HEK293 (cell line): ENCODE measurements around the gene RSPO4.

ENCODE experiments used
- CTCF ChIA-PET: fragments of 350-600 bp; formaldehyde crosslinking; extraction: SDS; loops from one replicate; lab custom pipeline; 2021; ENCODE audit warnings: antibody characterized with exemption; lab: Yijun Ruan, JAX
- POLR2A ChIA-PET: fragments of 300-600 bp; formaldehyde crosslinking; extraction: SDS; loops from one replicate; lab custom pipeline; 2020; ENCODE audit warnings: antibody characterized with exemption, inconsistent platforms; lab: Yijun Ruan, JAX
- H3K27ac ChIP-seq: fragments of 200-500 bp; sonication (Bioruptor generic); 2 replicates; pipeline ENCODE4 v1.5.1; 2014; ENCODE audit warnings: low read depth, low read length, control low read depth, inconsistent platforms; ENCODE audit errors: extremely low read depth
- H3K36me3 ChIP-seq, 2 experiments: fragments of 200-500 bp in 1 of 2; sonication (Bioruptor generic) in 1 of 2; 1 replicate in 1 of 2; 2 replicates in 1 of 2; pipeline ENCODE4 v1.5.1; 2014 to 2017; ENCODE audit warnings: inconsistent platforms in 2 of 2, low read length in 2 of 2; ENCODE audit not compliant: control insufficient read depth in 2 of 2, insufficient read depth in 1 of 2
- H3K4me1 ChIP-seq: fragments of 200-500 bp; sonication (Bioruptor generic); 2 replicates; pipeline ENCODE4 v1.5.1; 2014; ENCODE audit warnings: mild to moderate bottlenecking, low read length, inconsistent platforms; ENCODE audit not compliant: control insufficient read depth, insufficient read depth
- H3K4me3 ChIP-seq: 2 replicates; pipeline ENCODE4 v1.5.1; 2011; ENCODE audit warnings: low read depth, mild to moderate bottlenecking, control low read depth, low read length, moderate library complexity
- H3K9me3 ChIP-seq: fragments of 200-500 bp; sonication (Bioruptor generic); 2 replicates; pipeline ENCODE4 v1.5.1; 2014; ENCODE audit warnings: low read depth, low read length, inconsistent platforms; ENCODE audit not compliant: control insufficient read depth, insufficient read depth
- FEZF1 ChIP-seq: fragments of 450-650 bp; formaldehyde crosslinking; IDR thresholded peaks from 2 replicates; pipeline ENCODE4 v1.5.1; 2016; ENCODE audit warnings: missing biosample characterization, missing genetic modification characterization
- KLF10 ChIP-seq: fragments of 450-650 bp; IDR thresholded peaks from 2 replicates; pipeline ENCODE4 v1.5.1; 2018; ENCODE audit warnings: missing biosample characterization, mild to moderate bottlenecking, missing genetic modification characterization
- PRDM10 ChIP-seq: fragments of 450-650 bp; formaldehyde crosslinking; IDR thresholded peaks from 2 replicates; pipeline ENCODE4 v1.5.1; 2016; ENCODE audit warnings: missing biosample characterization, missing genetic modification characterization
- ZBTB20 ChIP-seq: fragments of 450-650 bp; formaldehyde crosslinking; IDR thresholded peaks from 2 replicates; pipeline ENCODE4 v1.5.1; 2016; ENCODE audit warnings: missing biosample characterization, missing genetic modification characterization
- ZBTB26 ChIP-seq: fragments of 450-650 bp; formaldehyde crosslinking; optimal IDR thresholded peaks from 2 replicates; pipeline ENCODE3; 2016; ENCODE audit warnings: missing biosample characterization, mild to moderate bottlenecking, missing genetic modification characterization
- ZEB2 ChIP-seq: fragments of 450-650 bp; formaldehyde crosslinking; IDR thresholded peaks from 2 replicates; pipeline ENCODE4 v1.5.1; 2016; ENCODE audit warnings: missing biosample characterization, missing genetic modification characterization
- ZFHX2 ChIP-seq: fragments of 450-650 bp; formaldehyde crosslinking; conservative IDR thresholded peaks from 2 replicates; pipeline ENCODE4 v1.5.1; 2016; ENCODE audit warnings: missing biosample characterization, missing genetic modification characterization
- ZNF202 ChIP-seq: fragments of 450-650 bp; formaldehyde crosslinking; IDR thresholded peaks from 2 replicates; pipeline ENCODE4 v1.5.1; 2016; ENCODE audit warnings: missing biosample characterization, missing genetic modification characterization, borderline replicate concordance
- ZNF211 ChIP-seq: fragments of 450-650 bp; formaldehyde crosslinking; IDR thresholded peaks from 2 replicates; pipeline ENCODE4 v1.5.1; 2016; ENCODE audit warnings: low read depth, missing biosample characterization, missing genetic modification characterization
- ZNF214 ChIP-seq: fragments of 450-650 bp; formaldehyde crosslinking; IDR thresholded peaks from 2 replicates; pipeline ENCODE4 v1.5.1; 2017; ENCODE audit warnings: missing biosample characterization, mild to moderate bottlenecking, missing genetic modification characterization, borderline replicate concordance
- ZNF366 ChIP-seq: fragments of 450-650 bp; formaldehyde crosslinking; conservative IDR thresholded peaks from 2 replicates; pipeline ENCODE4 v1.5.1; 2016; ENCODE audit warnings: missing biosample characterization, missing genetic modification characterization
- ZNF514 ChIP-seq: fragments of 450-650 bp; formaldehyde crosslinking; IDR thresholded peaks from 2 replicates; pipeline ENCODE4 v1.5.1; 2016; ENCODE audit warnings: missing biosample characterization, missing genetic modification characterization
- ZNF571 ChIP-seq: fragments of 450-650 bp; formaldehyde crosslinking; IDR thresholded peaks from 2 replicates; pipeline ENCODE4 v1.5.0; 2017; ENCODE audit warnings: missing biosample characterization, missing genetic modification characterization
- ZNF596 ChIP-seq: fragments of 450-650 bp; IDR thresholded peaks from 2 replicates; pipeline ENCODE4 v1.5.0; 2018; ENCODE audit warnings: missing biosample characterization, mild to moderate bottlenecking, missing genetic modification characterization, moderate library complexity
- ZNF621 ChIP-seq: fragments of 450-650 bp; formaldehyde crosslinking; IDR thresholded peaks from 2 replicates; pipeline ENCODE4 v1.5.1; 2017; ENCODE audit warnings: missing biosample characterization, missing genetic modification characterization
- ZNF658 ChIP-seq: fragments of 450-650 bp; formaldehyde crosslinking; IDR thresholded peaks from 2 replicates; pipeline ENCODE4; 2016; ENCODE audit warnings: missing biosample characterization, missing genetic modification characterization
- ZNF664 ChIP-seq: fragments of 450-650 bp; formaldehyde crosslinking; IDR thresholded peaks from 2 replicates; pipeline ENCODE4 v1.5.1; 2016; ENCODE audit warnings: missing biosample characterization, missing genetic modification characterization
- TF ChIP-seq, protein P1 (sequence below): fragments of 450-650 bp; formaldehyde crosslinking; IDR thresholded peaks from 2 replicates; pipeline ENCODE4 v1.5.1; 2016; ENCODE audit warnings: missing biosample characterization, missing genetic modification characterization
- TF ChIP-seq, protein P2 (sequence below): fragments of 450-650 bp; formaldehyde crosslinking; IDR thresholded peaks from 2 replicates; pipeline ENCODE4 v1.5.1; 2016; ENCODE audit warnings: missing biosample characterization, missing genetic modification characterization, low read depth

RSPO4 gene

DNA sequence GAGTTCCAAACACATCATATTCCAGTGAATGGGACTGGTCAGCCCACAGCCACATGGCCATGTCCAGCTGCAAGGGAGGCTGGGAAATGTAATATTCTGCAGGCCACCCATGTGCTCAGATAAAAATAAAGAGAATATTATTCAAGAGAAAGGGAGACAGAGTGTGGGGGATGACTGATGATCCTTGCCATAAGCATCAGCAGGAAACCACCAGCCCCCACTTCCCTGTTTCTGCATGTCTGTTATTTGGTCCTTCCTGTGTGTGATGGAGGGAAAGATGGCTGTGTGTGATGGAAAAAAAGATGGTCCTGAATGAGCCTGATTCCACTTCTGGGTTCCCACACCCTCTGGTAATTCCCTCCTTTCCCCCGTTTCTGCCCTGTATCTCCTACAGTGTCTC is 13.1 kb upstream of the RSPO4 start:
- Histone ChIP-seq H3K36me3 (no peaks in the 10 kb centered on the region), H3K4me3 (no peak overlapping the region), H3K27ac (no peak overlapping the region), H3K4me1 (no peaks in the 10 kb centered on the region), H3K9me3 (no peaks in the 10 kb centered on the region)
- ChIA-PET CTCF (no interaction called here), POLR2A (no interaction called here)
- TF ChIP-seq, protein P1, sequence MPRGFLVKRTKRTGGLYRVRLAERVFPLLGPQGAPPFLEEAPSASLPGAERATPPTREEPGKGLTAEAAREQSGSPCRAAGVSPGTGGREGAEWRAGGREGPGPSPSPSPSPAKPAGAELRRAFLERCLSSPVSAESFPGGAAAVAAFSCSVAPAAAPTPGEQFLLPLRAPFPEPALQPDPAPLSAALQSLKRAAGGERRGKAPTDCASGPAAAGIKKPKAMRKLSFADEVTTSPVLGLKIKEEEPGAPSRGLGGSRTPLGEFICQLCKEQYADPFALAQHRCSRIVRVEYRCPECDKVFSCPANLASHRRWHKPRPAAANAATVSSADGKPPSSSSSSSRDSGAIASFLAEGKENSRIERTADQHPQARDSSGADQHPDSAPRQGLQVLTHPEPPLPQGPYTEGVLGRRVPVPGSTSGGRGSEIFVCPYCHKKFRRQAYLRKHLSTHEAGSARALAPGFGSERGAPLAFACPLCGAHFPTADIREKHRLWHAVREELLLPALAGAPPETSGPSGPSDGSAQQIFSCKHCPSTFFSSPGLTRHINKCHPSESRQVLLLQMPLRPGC (tag by site-specific recombination), result no peak
- no peak for TF ChIP-seq ZNF571
- no peak for TF ChIP-seq ZFHX2 (tag by site-specific recombination)
- no peak for TF ChIP-seq ZEB2 (tag by site-specific recombination)
- TF ChIP-seq ZNF514 (tag by site-specific recombination), result no peak
- no peak for TF ChIP-seq KLF10 (tag by site-specific recombination)
- TF ChIP-seq ZNF658 (tag by site-specific recombination), result no peak
- TF ChIP-seq, protein P2, sequence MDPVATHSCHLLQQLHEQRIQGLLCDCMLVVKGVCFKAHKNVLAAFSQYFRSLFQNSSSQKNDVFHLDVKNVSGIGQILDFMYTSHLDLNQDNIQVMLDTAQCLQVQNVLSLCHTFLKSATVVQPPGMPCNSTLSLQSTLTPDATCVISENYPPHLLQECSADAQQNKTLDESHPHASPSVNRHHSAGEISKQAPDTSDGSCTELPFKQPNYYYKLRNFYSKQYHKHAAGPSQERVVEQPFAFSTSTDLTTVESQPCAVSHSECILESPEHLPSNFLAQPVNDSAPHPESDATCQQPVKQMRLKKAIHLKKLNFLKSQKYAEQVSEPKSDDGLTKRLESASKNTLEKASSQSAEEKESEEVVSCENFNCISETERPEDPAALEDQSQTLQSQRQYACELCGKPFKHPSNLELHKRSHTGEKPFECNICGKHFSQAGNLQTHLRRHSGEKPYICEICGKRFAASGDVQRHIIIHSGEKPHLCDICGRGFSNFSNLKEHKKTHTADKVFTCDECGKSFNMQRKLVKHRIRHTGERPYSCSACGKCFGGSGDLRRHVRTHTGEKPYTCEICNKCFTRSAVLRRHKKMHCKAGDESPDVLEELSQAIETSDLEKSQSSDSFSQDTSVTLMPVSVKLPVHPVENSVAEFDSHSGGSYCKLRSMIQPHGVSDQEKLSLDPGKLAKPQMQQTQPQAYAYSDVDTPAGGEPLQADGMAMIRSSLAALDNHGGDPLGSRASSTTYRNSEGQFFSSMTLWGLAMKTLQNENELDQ (tag by site-specific recombination), result no peak
- no peak for TF ChIP-seq ZNF211
- no peak for TF ChIP-seq ZBTB20 (tag by site-specific recombination)
- no peak for TF ChIP-seq ZNF596 (tag by site-specific recombination)
- no peak for TF ChIP-seq FEZF1 (tag by site-specific recombination)
- no peak for TF ChIP-seq ZNF664 (tag by site-specific recombination)
- TF ChIP-seq PRDM10 (tag by site-specific recombination), result no peak
- TF ChIP-seq ZBTB26 (tag by site-specific recombination), result no peak
- TF ChIP-seq ZNF214 (tag by site-specific recombination), result no peak
- no peak for TF ChIP-seq ZNF621 (tag by site-specific recombination)
- TF ChIP-seq ZNF366 (tag by site-specific recombination), result no peak
- no peak for TF ChIP-seq ZNF202
